OCI-LY7 (cell line): ENCODE data around the gene KIAA0232. TPM values are rescaled to one million over a fixed set of nuclear protein-coding genes. Genes with fewer than 3 reads are reported as not detected.

Source experiments
- BruUV-seq: library from RNA; stranded (reverse); fragments of 400-500 nt; replicated peaks from 2 replicates; lab custom pipeline; 2021; lab: Mats Ljungman, UMichigan
- CTCF ChIA-PET: fragments of 300-600 bp; sonication (Branson Sonifier 250); formaldehyde crosslinking; loops from one replicate; lab custom pipeline; 2022; ENCODE audit warnings: antibody characterized with exemption; ENCODE audit not compliant: unreplicated experiment; lab: Charles Lee
- POLR2A ChIA-PET: fragments of 300-600 bp; sonication (Branson Sonifier 250); formaldehyde crosslinking; loops from one replicate; lab custom pipeline; 2022; ENCODE audit warnings: antibody characterized with exemption; lab: Charles Lee
- DNase-seq: peaks from one replicate; pipeline ENCODE4 v3.0.0-alpha.2; 2015; ENCODE audit warnings: low spot score
- H2AFZ ChIP-seq: fragments of 200-600 bp; sonication (generic), shearing (Covaris generic); 2 replicates; pipeline ENCODE4 v1.6.1; 2014; ENCODE audit warnings: mild to moderate bottlenecking, antibody characterized with exemption, low read length, moderate library complexity
- H3K27ac ChIP-seq: fragments of 200-600 bp; sonication (generic); 2 replicates; pipeline ENCODE4 v1.5.1; 2014; ENCODE audit warnings: mixed run types, low read depth, mild to moderate bottlenecking, moderate library complexity, low read length, inconsistent platforms; ENCODE audit not compliant: poor library complexity, severe bottlenecking
- H3K36me3 ChIP-seq: fragments of 200-600 bp; sonication (generic); 2 replicates; pipeline ENCODE4 v1.6.1; 2014; ENCODE audit warnings: mild to moderate bottlenecking, antibody characterized with exemption, low read length, moderate library complexity, mixed read lengths; ENCODE audit not compliant: insufficient read depth
- H3K4me1 ChIP-seq: fragments of 200-600 bp; sonication (generic); 2 replicates; pipeline ENCODE4 v1.5.1; 2014; ENCODE audit warnings: mild to moderate bottlenecking, low read length; ENCODE audit not compliant: insufficient read depth, poor library complexity, severe bottlenecking
- H3K4me2 ChIP-seq: fragments of 200-600 bp; sonication (generic); 2 replicates; pipeline ENCODE4 v1.6.1; 2014; ENCODE audit warnings: mild to moderate bottlenecking, low read length
- H3K4me3 ChIP-seq: fragments of 200-600 bp; sonication (generic); 2 replicates; pipeline ENCODE4 v1.5.1; 2014; ENCODE audit warnings: mild to moderate bottlenecking, low read depth, low read length; ENCODE audit not compliant: poor library complexity, severe bottlenecking
- H3K79me2 ChIP-seq: fragments of 200-600 bp; sonication (generic); 2 replicates; pipeline ENCODE4 v1.6.1; 2016; ENCODE audit warnings: low read depth, mild to moderate bottlenecking, low read length, moderate library complexity, mixed read lengths; ENCODE audit not compliant: insufficient read depth
- H3K9me2 ChIP-seq: fragments of 200-600 bp; sonication (generic); 2 replicates; pipeline ENCODE4 v1.6.1; 2016; ENCODE audit warnings: mild to moderate bottlenecking, low read length, mixed read lengths; ENCODE audit not compliant: insufficient read depth
- H3K9me3 ChIP-seq: fragments of 200-600 bp; sonication (generic); 2 replicates; pipeline ENCODE4 v1.6.1; 2014; ENCODE audit warnings: mild to moderate bottlenecking, mixed run types, low read length, mixed read lengths
- H4K20me1 ChIP-seq: fragments of 200-600 bp; sonication (generic); 2 replicates; pipeline ENCODE4 v1.6.1; 2014; ENCODE audit warnings: mild to moderate bottlenecking, antibody characterized with exemption, low read length, moderate library complexity, mixed read lengths; ENCODE audit not compliant: insufficient read depth
- CTCF ChIP-seq: fragments of 200-600 bp; sonication (generic); conservative IDR thresholded peaks from 2 replicates; pipeline ENCODE4 v1.5.1; 2014; ENCODE audit warnings: mild to moderate bottlenecking, antibody characterized with exemption, low read length, moderate library complexity, mixed read lengths
- EZH2phosphoT487 ChIP-seq: fragments of 200-600 bp; sonication (generic); IDR thresholded peaks from 2 replicates; pipeline ENCODE4 v1.6.1; 2018; ENCODE audit warnings: low read depth, borderline replicate concordance, mild to moderate bottlenecking, mixed run types, antibody characterized with exemption, low read length, moderate library complexity, mixed read lengths
- intact Hi-C: fragments of 100-400 bp; cut with micrococcal nuclease; formaldehyde crosslinking; loops from one replicate; pipeline ENCODE4 v1.10.0; 2022; ENCODE audit not compliant: unreplicated experiment
- total RNA-seq, 2 experiments: library from RNA; depleted of rRNA in 1 of 2; stranded (reverse); fragments of >200 nt in 1 of 2; shearing (Covaris generic) in 1 of 2; gene quantifications; 2 replicates each; pipeline ENCODE4 v1.2.3, GENCODE V29; 2014 to 2022

The KIAA0232 gene
- total RNA-seq, 2 experiments from 2014 or later: 7.5 to 13.5 TPM

- Histone ChIP-seq H3K4me1 (no peaks in the 10 kb centered on the region), H3K4me2 (no peak overlapping the region), H3K4me3 (no peak overlapping the region), H3K27ac (no peak overlapping the region), H3K36me3 (peaks cover 25% of the 10 kb centered on the region; the same call in 1 of the 2 replicates), H2AFZ (no peak overlapping the region), H3K9me2 (no peaks in the 10 kb centered on the region), H3K9me3 (peaks cover 21% of the 10 kb centered on the region), H3K79me2 (no peaks in the 10 kb centered on the region), H4K20me1 (no peaks in the 10 kb centered on the region)
- ChIA-PET POLR2A (interaction anchor here (0.7 kb wide), 1 partner anchor 374 kb away, joined by 4 read pairs; no protein-coding TSS in a partner anchor), CTCF (no interaction called here)
- BruUV-seq: no TSS peak
- DNase-seq: no peak
- intact Hi-C loops: no loop called here
- TF ChIP-seq EZH2phosphoT487: no peak
- no peak for TF ChIP-seq CTCF
These were observed 42.4 kb downstream of the KIAA0232 start for GRCh38 chr4:6824772-6825402.

- Histone ChIP-seq H3K27ac (no peak overlapping the region), H3K9me3 (peaks cover 16% of the 10 kb centered on the region), H3K4me1 (no peaks in the 10 kb centered on the region), H3K36me3 (peaks cover 29% of the 10 kb centered on the region; the same call in 1 of the 2 replicates), H3K4me3 (no peak overlapping the region), H2AFZ (no peak overlapping the region), H4K20me1 (no peaks in the 10 kb centered on the region), H3K9me2 (no peaks in the 10 kb centered on the region), H3K79me2 (no peaks in the 10 kb centered on the region), H3K4me2 (no peak overlapping the region)
- TF ChIP-seq EZH2phosphoT487 (no peak), CTCF (no peak)
- no TSS peak for BruUV-seq
- CTCF ChIA-PET: no interaction called here
- no peak for DNase-seq
- POLR2A ChIA-PET: no interaction called here
- intact Hi-C loops: no loop called here
These were observed 42.9 kb downstream of the KIAA0232 start for GRCh38 chr4:6825403-6825802.

GRCh38 chr4:6826781-6827508 is 44.4 kb downstream of the KIAA0232 start:
- intact Hi-C loops: no loop called here
- Histone ChIP-seq H3K9me3 (peaks cover 4% of the 10 kb centered on the region), H4K20me1 (no peaks in the 10 kb centered on the region), H3K79me2 (no peaks in the 10 kb centered on the region), H3K9me2 (no peaks in the 10 kb centered on the region), H3K4me1 (no peaks in the 10 kb centered on the region), H3K4me3 (no peak overlapping the region), H3K27ac (no peak overlapping the region), H3K4me2 (no peak overlapping the region), H2AFZ (no peak overlapping the region), H3K36me3 (peaks cover 32% of the 10 kb centered on the region)
- ChIA-PET POLR2A (no interaction called here), CTCF (no interaction called here)
- BruUV-seq: TSS peak; percentile 19
- DNase-seq: no peak
- no peak for TF ChIP-seq EZH2phosphoT487
- TF ChIP-seq CTCF: no peak
